BJ (cell line): ENCODE data around the gene SCN3B. TPM values are rescaled to one million over a fixed set of nuclear protein-coding genes. Genes with fewer than 3 reads are reported as not detected.
A peak's percentile ranks its signal among the peaks of the same experiment; 100 is the strongest.

ENCODE experiments used
- CTCF ChIA-PET: fragments of 350-600 bp; formaldehyde crosslinking; extraction: SDS; loops from one replicate; lab custom pipeline; 2021; ENCODE audit warnings: antibody characterized with exemption, inconsistent platforms; lab: Yijun Ruan, JAX
- POLR2A ChIA-PET: fragments of 300-600 bp; sonication (Branson Sonifier 250); formaldehyde crosslinking; extraction: SDS; loops from one replicate; lab custom pipeline; 2021; ENCODE audit warnings: antibody characterized with exemption; lab: Charles Lee
- DNase-seq: peaks from one replicate; pipeline ENCODE4 v3.0.0-alpha.2; 2011; ENCODE audit warnings: low read depth
- H3K27me3 ChIP-seq: 2 replicates; pipeline ENCODE4 v1.6.0; 2011; ENCODE audit warnings: low read length; ENCODE audit not compliant: control insufficient read depth, insufficient read depth
- H3K36me3 ChIP-seq: 2 replicates; pipeline ENCODE4 v1.5.1; 2011; ENCODE audit warnings: low read length; ENCODE audit not compliant: control insufficient read depth, insufficient read depth
- H3K4me3 ChIP-seq: 2 replicates; pipeline ENCODE4 v1.5.1; 2011; ENCODE audit warnings: low read depth, mild to moderate bottlenecking, control low read depth, low read length
- CTCF ChIP-seq: IDR thresholded peaks from 2 replicates; pipeline ENCODE4 v1.5.1; 2011; ENCODE audit warnings: low read depth, mild to moderate bottlenecking, control low read depth, inconsistent platforms, low read length, moderate library complexity; ENCODE audit not compliant: insufficient read depth
- polyA plus RNA-seq: library from polyadenylated mRNA; depleted of rRNA; stranded (reverse); fragments of >200 nt; gene quantifications from 2 replicates; pipeline ENCODE4 v1.2.3, GENCODE V29; 2011; rRNA removed

Gene SCN3B
- polyA plus RNA-seq, 1 experiment, result 0.18 TPM

GRCh38 chr11:123580557-123581275 is 73.7 kb downstream of the SCN3B start:
- ChIA-PET CTCF (interaction anchor here (0.6 to 8.0 kb wide), 41 partner anchors 9 to 333 kb away, joined by 3 to 148 read pairs (median 6); no protein-coding TSS in a partner anchor), POLR2A (no interaction called here)
- DNase-seq, result no peak
- H3K27me3 ChIP-seq, result no peaks in the 10 kb centered on the region
- TF ChIP-seq CTCF, result peak; percentile 97
- H3K36me3 ChIP-seq, result no peaks in the 10 kb centered on the region; the same call in 1 of the 2 replicates
- H3K4me3 ChIP-seq, result no peak overlapping the region

GRCh38 chr11:123580137-123580536 is 74.3 kb downstream of the SCN3B start:
- Histone ChIP-seq H3K36me3 (no peaks in the 10 kb centered on the region; the same call in 1 of the 2 replicates), H3K4me3 (no peak overlapping the region), H3K27me3 (no peaks in the 10 kb centered on the region)
- POLR2A ChIA-PET, result no interaction called here
- no peak for TF ChIP-seq CTCF
- CTCF ChIA-PET, result interaction anchor here (0.6 to 8.0 kb wide), 38 partner anchors 9 to 333 kb away, joined by 3 to 148 read pairs (median 6); no protein-coding TSS in a partner anchor
- DNase-seq, result no peak

GRCh38 chr11:123579482-123579812 is 75.0 kb downstream of the SCN3B start:
- POLR2A ChIA-PET, result no interaction called here
- H3K36me3 ChIP-seq, result no peaks in the 10 kb centered on the region; the same call in 1 of the 2 replicates
- no peak for DNase-seq
- no peak overlapping the region for H3K4me3 ChIP-seq
- TF ChIP-seq CTCF, result no peak
- no peaks in the 10 kb centered on the region for H3K27me3 ChIP-seq
- CTCF ChIA-PET, result interaction anchor here (0.9 to 8.0 kb wide), 23 partner anchors 8 to 172 kb away, joined by 3 to 148 read pairs (median 7); no protein-coding TSS in a partner anchor

Other genes with a start within 250 kb of the SCN3B start
- gene GRAMD1B, start 224.4 kb downstream of the SCN3B start, polyA plus RNA-seq, result 8.7 and 11.7 TPM in 2 replicates
- 7.4 and 8.9 TPM in 2 replicates for gene ZNF202, start 87.0 kb upstream of the SCN3B start, polyA plus RNA-seq
- not detected in 2 replicates for gene OR6X1, start 99.9 kb upstream of the SCN3B start, polyA plus RNA-seq
- not detected in 2 replicates for gene OR6M1, start 151.7 kb upstream of the SCN3B start, polyA plus RNA-seq
- not detected in 2 replicates for gene TMEM225, start 231.0 kb upstream of the SCN3B start, polyA plus RNA-seq
- not detected in 2 replicates for gene OR8D4, start 247.5 kb upstream of the SCN3B start, polyA plus RNA-seq